Fibroblast of the aortic adventitia (primary cell): ENCODE results near the gene ROCK2. TPM values are rescaled to one million over a fixed set of nuclear protein-coding genes. Genes with fewer than 3 reads are reported as not detected.
"Not testable (repeated sequence)": the region's sequence is repeated elsewhere in the genome, so short reads cannot be mapped to it uniquely, and the experiment has no call there.

Experiments
- DNase-seq: peaks from one replicate; pipeline ENCODE4 v3.0.0-alpha.2; 2010; ENCODE audit warnings: low read depth
- H3K4me3 ChIP-seq: 2 replicates; pipeline ENCODE4 v1.5.1; 2011; ENCODE audit warnings: low read depth, mild to moderate bottlenecking, control low read depth, low read length, moderate library complexity
- CTCF ChIP-seq: IDR thresholded peaks from 2 replicates; pipeline ENCODE4 v1.5.1; 2011; ENCODE audit warnings: mild to moderate bottlenecking, low read length, control low read depth, inconsistent platforms; ENCODE audit not compliant: insufficient read depth
- total RNA-seq: library from RNA; depleted of rRNA; stranded (reverse); fragments of >200 nt; gene quantifications from 2 replicates; pipeline ENCODE4 v1.2.3, GENCODE V29; 2012; ENCODE audit warnings: low replicate concordance

The ROCK2 gene
- total RNA-seq, 1 donor = 65.3 TPM

GRCh38 chr2:11267931-11268330 lies 76.5 kb downstream of the ROCK2 start:
- no peak for TF ChIP-seq CTCF
- H3K4me3 ChIP-seq = no peak overlapping the region
- DNase-seq = no peak

DNA sequence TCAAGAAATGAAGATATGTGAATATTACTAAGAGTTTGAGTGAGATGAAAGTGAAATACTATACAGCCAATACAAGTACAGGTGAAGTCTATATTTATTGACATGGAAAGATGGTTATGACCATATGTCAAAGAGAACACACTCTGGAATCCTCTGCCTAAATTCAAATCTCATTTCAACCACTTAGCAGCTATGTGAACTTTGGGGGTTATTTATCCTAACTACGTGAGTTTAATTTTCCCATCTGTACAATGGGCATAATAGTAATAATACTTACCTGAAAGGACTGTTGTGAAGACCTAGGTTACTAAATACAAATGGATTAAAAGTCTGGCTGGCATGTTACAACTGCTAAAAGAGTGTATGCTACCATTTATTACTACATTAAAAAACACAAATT lies 79.6 kb downstream of the ROCK2 start:
- DNase-seq = no peak
- TF ChIP-seq CTCF = no peak

GRCh38 chr2:11264007-11264406 lies 80.4 kb downstream of the ROCK2 start:
- no peak for TF ChIP-seq CTCF
- no peak overlapping the region for H3K4me3 ChIP-seq
- no peak for DNase-seq

More for the DNA sequence above, 79.6 kb downstream of the ROCK2 start:
- no peak overlapping the region for H3K4me3 ChIP-seq

DNA sequence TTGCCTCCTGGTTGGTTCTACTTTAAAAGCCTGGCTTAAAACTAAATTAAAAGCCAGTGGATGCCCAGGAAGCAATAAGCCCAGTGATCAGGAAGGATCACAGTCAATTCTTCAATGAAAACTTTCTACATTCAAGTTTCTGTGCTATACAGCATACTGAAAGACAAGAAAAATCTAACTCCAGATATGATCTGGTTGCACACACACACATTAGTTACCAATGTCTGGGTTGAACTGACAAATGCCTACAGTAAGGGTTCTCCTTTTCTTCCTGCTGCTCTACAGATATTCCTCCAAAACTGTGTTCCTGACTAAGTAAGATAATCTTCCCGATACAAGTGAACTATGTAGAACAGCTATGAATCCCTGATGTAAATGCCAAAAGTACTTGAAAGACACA lies 81.3 kb downstream of the ROCK2 start:
- no peak overlapping the region for H3K4me3 ChIP-seq
- no peak for TF ChIP-seq CTCF
- DNase-seq = no peak

GRCh38 chr2:11262438-11262837 lies 82.0 kb downstream of the ROCK2 start:
- DNase-seq = not testable (repeated sequence)

GRCh38 chr2:11261564-11261963 lies 82.9 kb downstream of the ROCK2 start:
- not testable (repeated sequence) for H3K4me3 ChIP-seq, DNase-seq

More at GRCh38 chr2:11262438-11262837, 82.0 kb downstream of the ROCK2 start:
- not testable (repeated sequence) for H3K4me3 ChIP-seq

GRCh38 chr2:11260979-11261378 lies 83.5 kb downstream of the ROCK2 start:
- no peak overlapping the region for H3K4me3 ChIP-seq
- DNase-seq = no peak
- TF ChIP-seq CTCF = no peak

DNA sequence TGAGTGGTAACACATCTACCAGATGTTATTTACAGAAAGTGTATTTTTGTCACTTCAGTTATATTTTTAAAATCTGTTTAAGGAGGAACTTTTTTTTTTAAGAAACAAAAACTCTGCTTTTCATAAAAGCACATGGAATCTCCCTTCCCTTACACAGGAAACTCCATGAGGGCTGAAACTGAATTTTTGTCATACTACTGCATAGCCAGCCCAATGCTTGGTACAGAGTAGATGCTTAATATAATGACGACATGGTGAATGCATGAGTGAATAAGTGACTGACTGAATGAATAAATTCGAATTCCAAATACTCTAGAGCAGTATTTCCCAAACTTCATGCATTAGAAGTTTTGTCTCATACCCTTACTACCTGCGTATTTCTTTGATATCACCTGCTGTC lies 86.5 kb downstream of the ROCK2 start:
- no peak overlapping the region for H3K4me3 ChIP-seq
- no peak for TF ChIP-seq CTCF
- no peak for DNase-seq
